Activated CD4-positive, alpha-beta T cell treated with anti-CD3 and anti-CD28 coated beads, Interleukin-2, amount 50 U/mL, for 48 hours (primary cell): ENCODE measurements around the gene TUSC2.
A peak's percentile ranks its signal among the peaks of the same experiment; 100 is the strongest.

Experiments
- DNase-seq, 2 experiments: peaks; one replicate each; pipeline ENCODE4 v3.0.0-alpha.2; 2020

The TUSC2 gene

GRCh38 chr3:50327943-50328691 lies at the start of gene TUSC2:
TSS of gene TUSC2 (minus strand) at chr3:50328223. CDS start at chr3:50328099, 124 bp downstream.
- DNase-seq: peak; percentile 96 to 97

- DNase-seq: no peak
Observed at GRCh38 chr3:50375258-50375931, 47.4 kb upstream of the TUSC2 start.

- no peak for DNase-seq
Observed at GRCh38 chr3:50374363-50375257, 46.6 kb upstream of the TUSC2 start.

GRCh38 chr3:50373146-50374051 lies 45.4 kb upstream of the TUSC2 start:
- no peak for DNase-seq

GRCh38 chr3:50372349-50372748 lies 44.3 kb upstream of the TUSC2 start:
- DNase-seq: no peak

- no peak for DNase-seq
Observed at GRCh38 chr3:50371133-50371685, 43.2 kb upstream of the TUSC2 start.

- no peak for DNase-seq
Observed at GRCh38 chr3:50370594-50370993, 42.6 kb upstream of the TUSC2 start.

- no peak for DNase-seq
Observed at GRCh38 chr3:50369012-50369670, 41.1 kb upstream of the TUSC2 start.

GRCh38 chr3:50365842-50366220 lies 37.8 kb upstream of the TUSC2 start:
- no peak for DNase-seq

- peak; percentile 94 to 96 for DNase-seq
Observed at GRCh38 chr3:50365080-50365841, 37.2 kb upstream of the TUSC2 start.

GRCh38 chr3:50364573-50365079 lies 36.6 kb upstream of the TUSC2 start:
- no peak for DNase-seq

GRCh38 chr3:50359760-50360110 lies 31.7 kb upstream of the TUSC2 start:
- no peak for DNase-seq

GRCh38 chr3:50358911-50359759 lies 31.1 kb upstream of the TUSC2 start, which contains the start of gene TMEM115:
TSS of gene TMEM115 (minus strand) at chr3:50359521. CDS start at chr3:50359063, 458 bp downstream.
- DNase-seq: peak; percentile 93 to 95

- no peak for DNase-seq
Observed at GRCh38 chr3:50358355-50358910, 30.4 kb upstream of the TUSC2 start.

- DNase-seq: no peak
Observed at GRCh38 chr3:50357481-50357880, 29.5 kb upstream of the TUSC2 start.

GRCh38 chr3:50356553-50356952 lies 28.5 kb upstream of the TUSC2 start:
- no peak for DNase-seq

GRCh38 chr3:50355829-50356552 lies 28.0 kb upstream of the TUSC2 start:
- no peak for DNase-seq

- no peak for DNase-seq
Observed at GRCh38 chr3:50354850-50355249, 26.8 kb upstream of the TUSC2 start.
